ENCODE results near the gene NOS3. TPM values are rescaled to one million over a fixed set of nuclear protein-coding genes. Genes with fewer than 3 reads are reported as not detected.
A peak's percentile ranks its signal among the peaks of the same experiment; 100 is the strongest.

Gene NOS3
- total and polyA plus RNA-seq, 2 donors (not counting 3 experiments of a cell fraction or from before 2014, with no cell fraction given) = 82.8 to 95.1 TPM

- TF ChIP-seq CTCF (IDR thresholded peaks at IDR 0.05; ENCODE audit: extremely low read depth in 1 of 2, insufficient read depth in 1 of 2, low read depth in 1 of 2, low read length in 2 of 2) = no peak
- TF ChIP-seq JUN (IDR thresholded peaks at IDR 0.05; ENCODE audit: borderline replicate concordance, insufficient read depth, insufficient read length, low read depth) = no peak
- no peak for TF ChIP-seq POLR2AphosphoS5 (IDR thresholded peaks at IDR 0.05; ENCODE audit: insufficient read depth, low read depth, low read length)
- no peak for TF ChIP-seq GATA2 (IDR thresholded peaks at IDR 0.05; ENCODE audit: insufficient read depth, insufficient read length, low read depth, low read length)
- TF ChIP-seq, protein P1, sequence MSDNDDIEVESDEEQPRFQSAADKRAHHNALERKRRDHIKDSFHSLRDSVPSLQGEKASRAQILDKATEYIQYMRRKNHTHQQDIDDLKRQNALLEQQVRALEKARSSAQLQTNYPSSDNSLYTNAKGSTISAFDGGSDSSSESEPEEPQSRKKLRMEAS (IDR thresholded peaks at IDR 0.05; ENCODE audit: insufficient read depth, insufficient read length) = no peak
- TF ChIP-seq POLR2A (IDR thresholded peaks at IDR 0.05; ENCODE audit: low read depth, low read length) = no peak
- TF ChIP-seq FOS (IDR thresholded peaks at IDR 0.05; ENCODE audit: borderline replicate concordance, insufficient read depth, low read length) = no peak
- TF ChIP-seq EZH2 (IDR thresholded peaks at IDR 0.05; ENCODE audit: borderline replicate concordance, low read depth, low read length, severe bottlenecking) = no peak
- TF ChIP-seq MYC (IDR thresholded peaks at IDR 0.05; ENCODE audit: low read depth, low read length) = no peak
- intact Hi-C loops (cut with micrococcal nuclease) (loop anchor here (2.0 to 10.0 kb wide), 5 partner anchors 69 to 702 kb away; partner anchors contain the start of genes GIMAP4 and SLC4A2), dilution Hi-C loops (cut with MboI; ENCODE audit: extremely low pct_ligation_motif_present, low sequenced_read_pairs) (no loop called here)
- no peak for DNase-seq (ENCODE audit: low read depth, low spot score)
- H3K4me3 ChIP-seq (replicated peaks in 1 of 3; ENCODE audit: insufficient read depth in 1 of 3, low read depth in 1 of 3, low read length in 3 of 3) = no peak overlapping the region
- H3K36me3 ChIP-seq (ENCODE audit: control insufficient read depth in 2 of 2, extremely low read depth in 1 of 2, insufficient read depth in 2 of 2, low read length in 2 of 2) = no peaks in the 10 kb centered on the region
- peak overlapping the region; percentile 52 for H3K27ac ChIP-seq (ENCODE audit: insufficient read depth, low read depth, low read length)
- CTCF ChIA-PET = interaction anchor here (0.6 to 3.3 kb wide), 30 partner anchors 9 to 620 kb away, joined by 3 to 42 read pairs (median 4); partner anchors contain the start of gene ABCB8
- H3K9me1 ChIP-seq (replicated peaks; ENCODE audit: control insufficient read depth, extremely low read depth, insufficient read depth, low read length) = no peaks in the 10 kb centered on the region
- no peak overlapping the region for H3K4me2 ChIP-seq (ENCODE audit: insufficient read depth, low read length)
- no TSS peak for BruUV-seq (replicated peaks)
- H3K9ac ChIP-seq (replicated peaks; ENCODE audit: extremely low read depth, insufficient read depth, low read length) = no peak overlapping the region
- H3K79me2 ChIP-seq (ENCODE audit: control insufficient read depth, insufficient read depth, low read length) = no peaks in the 10 kb centered on the region
- POLR2A ChIA-PET = no interaction called here
- no peak overlapping the region for H2AFZ ChIP-seq (ENCODE audit: low read depth, low read length)
- H3K9me3 ChIP-seq (replicated peaks; ENCODE audit: control insufficient read depth, insufficient read depth, low read length) = peaks cover 2% of the 10 kb centered on the region
- peaks cover 30% of the 10 kb centered on the region for H3K4me1 ChIP-seq (ENCODE audit: control insufficient read depth, extremely low read depth, insufficient read depth, low read length)
- no peaks in the 10 kb centered on the region for H4K20me1 ChIP-seq (replicated peaks; ENCODE audit: control insufficient read depth, extremely low read depth, insufficient read depth, low read length)
- FAIRE-seq = no peak
- peaks cover 0 to 1% of the 10 kb centered on the region in 2 experiments for H3K27me3 ChIP-seq (ENCODE audit: control insufficient read depth in 2 of 2, insufficient read depth in 2 of 2, low read length in 2 of 2)
Observed at GRCh38 chr7:150989456-150989855, 1.4 kb upstream of the NOS3 start.
